Embryonic facial prominence (tissue), 1 donor: ENCODE data around the gene C22orf31.

Source experiments
- DNase-seq: peaks from one replicate; pipeline ENCODE4 v3.0.0-alpha.2; 2016; ENCODE audit errors: extremely low spot score

C22orf31 gene

DNA sequence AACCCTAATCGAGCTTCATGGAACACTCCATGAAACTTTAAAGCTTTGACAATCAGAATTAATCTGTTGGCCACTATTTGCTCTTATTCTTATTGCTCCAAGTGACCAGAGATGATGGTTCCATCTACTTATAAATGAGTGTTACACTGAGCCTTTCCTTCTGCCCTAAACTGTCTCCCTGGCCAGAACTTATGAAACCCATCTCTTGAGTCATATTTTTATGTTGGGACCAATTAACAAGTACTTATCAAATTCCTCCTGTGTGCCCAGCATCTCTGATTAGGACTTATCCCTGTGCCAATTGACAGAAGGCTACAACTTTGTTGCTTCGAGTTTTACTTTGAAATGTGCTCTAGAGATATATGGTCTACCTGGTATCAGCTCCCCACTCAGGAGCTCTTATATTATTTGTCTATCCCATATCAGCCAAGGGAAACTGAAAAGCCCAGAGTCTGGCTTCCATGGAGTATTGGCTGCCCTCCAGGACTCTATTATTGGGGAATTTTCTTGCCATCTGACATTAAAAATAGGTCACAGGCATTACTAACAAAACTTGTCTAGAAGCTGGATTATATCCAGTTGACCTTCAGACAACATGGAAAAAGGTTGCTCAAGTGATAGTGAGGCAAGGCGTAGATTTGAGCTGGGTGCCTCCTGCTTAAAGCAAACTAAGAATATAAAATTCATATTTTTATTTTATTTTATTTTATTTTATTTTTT, 20.0 kb upstream of the C22orf31 start:
- DNase-seq: no peak

DNA sequence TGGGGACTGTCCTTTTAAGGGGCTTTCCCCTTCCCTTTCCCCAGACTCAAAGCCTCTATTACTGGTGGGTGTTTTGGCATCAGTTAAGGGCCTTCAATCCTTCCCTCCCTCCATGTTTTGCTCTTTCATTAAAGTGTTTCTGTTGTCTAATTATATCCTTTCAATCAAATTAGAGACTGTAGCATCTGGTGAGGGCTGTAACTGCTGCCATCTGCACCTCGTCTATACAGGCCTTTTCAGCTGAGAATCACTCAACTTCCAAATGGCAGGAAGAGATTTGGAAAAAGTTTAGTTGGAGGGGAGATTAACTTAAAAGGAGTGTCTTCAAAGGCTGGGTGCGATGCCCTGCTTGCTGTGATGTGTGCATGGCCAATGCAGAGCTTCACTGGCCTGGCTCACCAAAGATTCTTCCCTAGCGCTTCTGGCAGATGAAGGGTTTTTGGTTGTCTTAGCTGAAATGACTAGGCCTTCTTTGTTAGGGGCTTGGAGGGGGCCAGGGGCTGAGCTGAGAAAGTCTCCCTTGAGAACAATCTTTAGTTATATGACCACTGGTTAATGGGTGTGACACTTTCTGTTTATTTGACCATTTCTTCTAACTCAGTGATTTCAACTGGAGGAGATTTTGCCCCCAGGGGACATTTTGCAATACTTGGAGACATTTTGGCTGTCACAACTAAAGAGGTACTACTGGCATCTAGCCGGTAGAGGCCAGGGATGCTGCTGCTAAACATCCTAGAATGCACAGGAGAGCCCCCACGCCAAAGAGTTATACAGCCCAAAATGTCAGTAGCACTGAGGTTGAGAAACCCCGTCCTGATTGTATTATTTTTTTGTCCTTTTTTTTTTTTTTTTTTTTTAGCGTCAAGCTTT, 18.7 kb upstream of the C22orf31 start:
- no peak for DNase-seq

DNA sequence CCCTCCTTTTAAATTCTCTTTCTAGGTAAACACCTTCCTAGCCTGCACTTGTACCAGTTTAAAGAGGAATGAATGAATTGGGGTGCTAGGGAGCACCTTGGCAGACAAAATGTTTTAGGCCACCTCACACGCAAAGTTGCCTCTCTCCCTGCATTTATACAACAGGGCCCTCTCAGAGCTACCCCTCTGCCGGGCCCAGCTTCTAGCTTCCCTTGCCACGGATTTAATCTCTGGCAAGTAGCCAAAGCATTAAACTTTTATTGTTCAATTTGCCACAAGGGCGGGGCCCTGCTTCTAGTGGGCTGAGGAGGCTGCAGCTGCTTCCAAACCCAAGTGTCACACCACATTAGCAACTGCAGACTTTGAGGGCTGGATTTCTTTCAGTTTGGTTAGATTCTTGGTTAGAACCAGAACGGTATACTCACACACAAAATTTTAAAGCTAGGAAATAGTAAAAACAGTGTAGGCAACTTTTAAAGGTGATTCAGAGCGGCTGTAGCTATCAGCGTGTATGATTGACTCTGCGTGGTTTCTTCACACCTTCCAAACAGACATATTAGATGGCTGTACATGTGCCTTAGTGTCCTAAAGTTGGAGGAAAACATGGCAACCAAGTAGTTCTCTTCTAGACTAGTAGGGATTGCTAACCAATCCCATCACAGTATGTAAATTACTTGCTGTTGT, 17.7 kb upstream of the C22orf31 start:
- peak; percentile 51 for DNase-seq

DNA sequence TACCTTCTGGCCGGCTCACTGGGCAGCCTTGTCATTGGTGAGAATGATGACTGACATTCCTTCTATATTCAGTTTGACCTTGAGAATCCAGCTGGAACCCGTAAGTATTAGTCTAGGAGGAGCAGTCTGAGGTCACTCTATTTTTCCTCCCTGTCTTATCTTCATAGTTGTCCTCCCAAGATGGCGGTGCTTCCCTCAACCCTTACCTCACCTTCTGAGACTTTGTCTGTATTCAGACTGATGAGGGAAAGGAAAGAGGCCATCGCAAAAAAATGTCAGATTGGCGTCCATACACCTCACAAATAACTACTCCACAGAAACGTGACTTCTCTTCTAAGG, 17.2 kb upstream of the C22orf31 start:
- no peak for DNase-seq

DNA sequence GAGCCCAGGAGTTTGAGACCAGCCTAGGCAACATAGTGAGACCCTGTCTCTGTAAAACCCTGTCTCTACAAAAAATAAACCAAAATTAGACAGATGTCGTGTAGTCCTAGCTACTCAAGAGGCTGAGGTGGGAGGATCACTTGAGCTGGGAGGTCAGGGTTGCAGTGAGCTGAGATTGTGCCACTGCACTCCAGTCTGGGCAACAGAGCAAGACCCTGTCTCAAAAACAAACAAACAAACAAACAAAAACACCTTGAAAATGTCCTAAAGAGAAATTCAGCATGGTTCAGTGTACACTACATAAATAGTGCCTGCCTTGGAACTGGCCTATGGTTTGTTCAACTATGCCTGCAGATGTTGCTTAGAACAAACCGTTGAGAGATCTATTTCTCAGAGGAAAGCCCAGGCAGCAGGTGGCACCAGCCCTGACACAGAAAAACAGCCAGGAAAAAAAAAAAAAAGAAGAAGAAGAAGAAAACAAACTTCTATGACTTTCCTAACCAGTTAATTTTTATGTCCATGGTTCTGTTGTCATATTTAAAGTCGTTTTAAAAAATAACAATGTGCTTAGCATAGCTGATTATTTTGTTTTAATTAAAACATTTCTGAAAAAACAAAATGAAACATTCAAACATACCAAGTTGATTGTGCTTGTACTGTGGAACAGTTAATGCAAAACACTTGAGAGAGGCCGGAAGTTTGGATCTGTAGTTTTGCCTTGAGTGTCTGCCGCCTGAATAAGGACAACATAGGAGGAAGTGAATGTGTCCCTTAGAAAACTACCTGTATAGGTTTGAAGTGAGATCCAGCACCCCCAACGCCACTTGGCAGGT, 16.6 kb upstream of the C22orf31 start:
- no peak for DNase-seq

DNA sequence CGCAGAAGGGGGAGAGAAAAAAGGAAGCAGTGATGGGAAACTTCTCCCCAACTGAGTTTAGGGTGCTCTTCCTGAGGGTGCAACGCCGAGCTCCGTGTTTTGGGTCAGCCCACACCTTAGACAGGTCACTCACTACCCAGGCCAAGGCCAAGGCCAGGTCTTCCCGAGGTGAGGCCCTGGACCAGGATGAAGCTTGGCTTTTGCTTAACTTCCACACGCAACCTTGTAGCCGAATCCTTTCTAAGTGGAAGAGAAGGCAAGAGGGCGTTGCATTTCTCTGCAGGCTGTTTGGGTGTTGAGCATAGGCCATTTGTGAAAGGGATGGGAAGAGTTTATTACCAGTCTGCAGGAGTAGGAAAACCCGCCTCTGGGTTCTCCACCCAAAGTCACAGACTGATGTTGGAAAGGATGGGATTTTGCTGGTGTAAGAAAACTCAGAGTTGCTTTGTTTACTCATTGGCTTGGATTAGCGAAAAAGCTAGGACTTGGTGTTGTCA, 12.7 kb upstream of the C22orf31 start:
- DNase-seq: no peak

DNA sequence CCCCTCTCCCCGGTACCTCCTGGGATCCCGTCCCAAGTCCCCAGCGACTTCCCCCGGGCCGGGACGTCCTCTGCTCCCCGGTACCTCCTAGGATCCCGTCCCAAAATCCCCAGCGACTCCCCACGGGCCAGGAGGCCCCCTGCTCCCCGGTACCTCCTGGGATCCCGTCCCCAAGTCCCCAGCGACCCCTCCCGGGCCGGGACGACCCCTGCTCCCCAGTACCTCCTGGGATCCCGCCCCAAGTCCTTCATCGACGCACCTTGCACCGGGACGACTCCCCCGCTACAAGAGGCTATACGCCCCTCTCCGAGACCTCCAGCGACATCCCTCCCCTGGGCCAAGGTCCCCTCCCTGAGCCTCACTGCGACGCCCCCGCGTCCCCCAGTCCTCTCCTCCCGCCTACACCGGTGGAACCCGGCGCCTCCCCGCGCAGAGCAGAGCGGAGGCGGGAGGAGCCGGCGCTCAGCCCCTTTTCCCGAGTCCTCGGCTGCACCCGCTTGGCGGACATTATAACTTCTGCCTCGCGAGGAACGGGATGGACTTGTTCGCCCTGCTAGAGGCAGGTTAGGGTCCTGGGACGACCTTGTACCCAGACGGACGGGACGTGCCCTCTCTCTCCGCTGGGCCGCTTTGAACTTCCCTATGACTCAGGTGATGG, 12.1 kb upstream of the C22orf31 start:
- no peak for DNase-seq

DNA sequence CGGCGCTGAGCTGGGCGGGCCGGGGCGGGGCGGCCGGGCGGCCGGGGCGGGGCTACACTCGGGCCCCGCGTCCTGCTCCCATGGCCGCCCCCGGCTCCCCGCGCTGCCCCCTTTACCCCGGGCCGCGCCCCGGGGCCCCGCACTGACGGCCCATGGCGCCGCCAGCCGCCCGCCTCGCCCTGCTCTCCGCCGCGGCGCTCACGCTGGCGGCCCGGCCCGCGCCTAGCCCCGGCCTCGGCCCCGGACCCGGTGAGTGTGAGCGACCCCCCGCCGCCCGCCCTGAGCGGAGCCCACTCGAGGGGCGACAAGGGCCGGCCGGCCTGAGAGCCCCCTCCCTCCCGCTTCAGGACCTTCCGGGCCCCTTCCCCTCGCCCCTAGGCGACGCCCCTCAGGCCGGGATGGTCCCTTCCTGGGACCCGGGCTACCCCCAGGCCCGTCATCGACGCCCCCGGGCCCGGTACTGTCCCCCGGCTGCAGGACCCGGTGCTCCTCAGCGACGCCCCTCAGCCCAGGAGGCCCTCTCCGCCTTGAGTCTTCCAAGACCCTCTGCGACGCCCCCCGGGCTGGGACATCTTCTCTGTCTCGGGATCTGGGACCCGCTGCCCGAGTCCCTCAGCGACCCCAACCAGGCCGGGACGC, 11.5 kb upstream of the C22orf31 start, which contains the start of gene KREMEN1:
KREMEN1 (plus strand) TSS at position 57 of the 639 bp plus-strand sequence; CDS start at position 153, 96 bp downstream.
- DNase-seq: no peak

DNA sequence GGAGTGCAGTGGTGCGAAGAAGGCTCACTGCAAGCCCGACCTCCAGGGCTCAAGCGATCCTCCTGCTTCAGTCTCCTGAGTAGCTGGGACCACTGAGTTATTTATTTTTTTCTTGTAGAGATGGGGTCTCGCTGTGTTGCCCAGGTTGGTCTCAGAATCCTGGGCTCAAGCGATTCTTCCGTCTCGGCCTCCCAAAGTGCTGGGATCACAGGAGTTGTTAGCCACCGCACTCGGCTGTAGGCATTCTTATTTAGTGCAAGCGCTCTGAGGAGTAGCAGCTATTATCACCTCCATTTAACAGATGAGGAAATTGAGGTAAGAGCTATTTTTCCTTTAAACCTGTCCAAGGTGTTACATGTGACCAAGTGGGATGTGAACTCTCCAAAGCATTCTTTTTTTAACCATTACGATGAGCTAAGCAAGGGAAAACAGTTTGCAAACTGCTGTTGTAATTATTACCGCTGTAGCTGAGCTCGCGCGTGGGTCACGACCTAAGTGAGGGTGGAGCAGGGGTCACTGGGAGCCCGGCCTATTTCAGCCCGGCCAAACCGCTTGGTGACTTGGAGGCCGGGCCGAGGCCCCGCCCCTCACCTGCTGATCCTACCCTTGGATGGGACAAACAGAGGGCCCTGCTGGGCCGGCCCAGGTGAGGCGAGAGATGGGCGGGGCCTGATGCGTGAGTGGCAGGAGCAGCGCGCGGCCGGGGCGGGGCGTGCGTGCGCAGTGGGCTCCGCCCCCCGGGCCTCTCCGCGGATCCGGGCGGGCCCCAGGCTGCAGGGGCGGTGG, 10.8 kb upstream of the C22orf31 start:
- peak; percentile 55 for DNase-seq

DNA sequence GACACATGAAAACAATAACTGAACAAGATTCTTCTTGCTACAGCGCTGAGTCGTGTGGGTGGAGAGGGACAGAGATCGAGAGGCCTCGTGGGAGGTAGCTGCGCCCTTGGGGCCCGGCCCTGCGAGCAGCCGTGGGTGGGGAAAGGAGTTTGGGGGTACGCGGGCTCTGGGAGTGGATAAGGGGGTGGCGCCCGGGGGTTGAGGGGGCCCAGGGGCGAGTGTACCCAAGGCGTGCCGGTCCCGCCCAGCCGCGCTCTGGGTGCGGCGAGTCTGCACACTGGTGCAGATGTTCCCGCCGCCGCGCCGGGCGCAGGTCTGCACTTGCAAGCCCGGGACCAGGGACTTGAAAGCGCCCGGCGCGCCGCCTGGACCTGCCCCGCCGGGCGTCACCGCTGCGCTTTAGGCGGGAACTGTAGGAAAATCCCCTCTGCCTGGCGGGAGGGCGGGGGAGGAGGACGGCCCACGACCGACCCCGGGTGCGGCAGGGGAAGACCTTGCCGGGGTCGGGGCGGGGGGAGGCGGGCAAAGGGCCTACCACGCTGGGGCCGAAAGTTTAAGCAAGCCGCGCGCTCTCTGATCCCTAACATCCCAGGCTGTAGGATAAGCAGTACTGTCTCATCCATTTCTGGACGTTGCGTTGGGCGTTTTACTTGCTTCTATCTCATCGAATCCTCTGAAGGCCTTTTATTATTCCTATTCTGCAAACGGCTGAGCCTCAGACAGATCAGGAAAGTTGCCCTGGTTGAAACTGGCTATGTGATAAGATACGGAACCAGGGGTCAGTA, 9.8 kb upstream of the C22orf31 start:
- no peak for DNase-seq

DNA sequence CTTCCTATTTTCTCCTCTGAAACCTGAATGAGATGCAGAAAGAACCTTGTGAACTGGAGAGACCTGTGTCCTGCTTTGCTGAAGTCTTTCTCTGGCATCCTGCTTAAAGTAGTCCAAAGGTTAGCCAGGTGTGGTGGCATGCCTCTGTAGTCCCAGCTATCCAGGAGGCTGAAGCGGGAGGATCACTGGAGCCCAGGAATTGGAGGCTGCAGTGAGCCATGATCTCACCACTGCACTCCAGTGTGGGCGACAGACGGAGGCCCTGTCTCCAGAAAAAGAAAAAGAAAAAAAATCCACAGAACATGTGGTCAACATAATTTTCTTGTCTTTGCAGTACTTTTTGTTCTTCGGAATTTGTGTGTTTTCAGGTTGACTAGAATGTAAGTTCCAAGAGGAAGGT, 8.9 kb upstream of the C22orf31 start:
- DNase-seq: no peak

DNA sequence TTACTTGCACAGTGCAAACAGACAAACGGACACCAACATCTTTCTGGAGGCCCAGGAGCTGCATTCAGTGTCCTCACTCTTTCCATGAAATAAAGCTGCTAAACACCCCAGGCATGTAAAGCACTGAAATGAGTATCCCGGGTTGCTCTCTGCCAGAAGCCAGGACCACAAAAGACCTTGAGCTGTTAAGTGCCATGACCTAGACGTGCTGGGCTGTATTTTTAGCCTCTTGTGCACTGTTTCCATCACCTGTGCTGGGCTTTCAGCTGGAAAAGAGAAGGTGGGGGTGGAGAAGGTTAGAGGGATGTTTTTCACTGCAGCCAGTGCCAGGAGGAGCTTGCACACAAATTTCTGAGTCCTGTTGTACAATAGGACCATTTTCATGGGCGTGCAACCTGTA, 7.8 kb upstream of the C22orf31 start:
- DNase-seq: no peak

DNA sequence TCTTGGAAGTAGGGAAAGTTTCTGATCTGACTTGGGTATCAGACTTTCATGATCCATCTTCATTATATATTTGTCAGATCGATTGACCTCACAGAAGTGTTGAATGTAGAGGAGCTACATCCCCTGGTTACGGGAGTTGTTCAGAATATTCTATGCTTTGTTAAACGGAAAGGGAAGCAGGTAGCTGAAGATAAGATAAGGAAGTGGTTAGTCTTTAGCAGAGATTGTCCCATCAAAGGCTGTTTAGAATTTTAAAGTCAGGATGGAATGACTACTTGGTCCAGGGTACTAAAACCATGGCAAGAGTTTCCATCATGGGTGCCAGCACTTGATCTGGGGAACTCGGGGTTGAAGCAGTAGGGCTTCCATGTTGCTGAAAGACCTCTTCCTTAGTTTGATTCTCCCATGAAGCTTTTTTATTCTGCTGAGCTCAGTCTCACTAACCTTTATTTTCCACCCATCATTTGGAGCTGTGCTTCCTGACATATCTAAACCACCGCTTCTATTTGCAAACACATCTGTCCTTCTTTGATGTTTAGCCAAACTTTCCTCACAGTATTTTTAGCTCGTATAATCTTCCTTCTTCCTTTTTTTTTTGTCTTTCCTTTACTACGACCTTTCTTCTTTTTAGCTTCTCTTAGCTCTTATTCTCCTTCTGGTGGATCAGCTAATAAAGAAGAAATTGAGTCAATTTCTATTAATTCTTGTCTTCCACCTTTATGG, 4.0 kb upstream of the C22orf31 start:
- DNase-seq: no peak

DNA sequence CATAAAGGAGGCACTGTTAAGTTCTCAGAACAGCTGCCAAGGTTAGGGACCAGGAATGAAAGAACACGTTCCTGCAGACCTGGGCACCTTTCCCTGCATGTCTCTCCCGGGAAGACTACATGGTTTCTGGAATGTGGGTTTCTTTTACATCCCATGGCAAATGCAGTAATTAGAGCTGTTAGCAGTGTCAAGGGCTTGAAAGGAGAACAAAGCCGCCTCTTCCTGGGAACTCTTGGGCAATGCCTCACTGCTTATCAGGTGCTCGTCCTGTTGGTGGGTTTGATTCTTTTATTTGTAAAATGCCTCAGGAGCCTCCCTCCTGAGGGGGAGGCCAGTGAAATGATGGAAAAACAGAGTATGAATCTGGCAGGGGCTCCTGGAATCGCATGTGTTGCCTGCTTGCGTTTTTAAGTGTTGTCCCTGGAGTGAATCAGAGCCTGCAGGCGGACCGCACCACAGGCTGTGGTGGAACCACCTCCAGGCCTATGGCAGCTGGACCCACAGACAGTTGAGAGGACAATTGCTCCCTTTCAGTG, 723 bp upstream of the C22orf31 start:
- no peak for DNase-seq

DNA sequence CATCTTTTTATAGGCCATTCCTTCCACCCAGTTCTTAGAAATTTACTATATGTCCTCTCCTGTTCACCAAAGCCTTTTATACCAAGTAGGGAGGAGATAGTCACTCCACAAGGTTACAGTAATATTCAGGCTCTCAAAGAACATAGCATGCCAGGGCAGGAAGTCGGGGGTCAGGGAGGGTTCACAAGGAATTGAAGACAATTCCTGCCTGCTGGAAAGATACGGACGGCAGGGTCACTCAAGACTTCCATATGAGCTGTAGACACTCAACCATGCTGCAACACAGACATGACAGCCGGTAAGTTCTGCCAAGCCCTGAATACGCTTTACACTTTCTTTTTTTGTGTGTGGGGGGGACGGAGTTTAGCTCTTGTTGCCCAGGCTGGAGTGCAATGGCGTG, 700 bp downstream of the C22orf31 start:
- no peak for DNase-seq

DNA sequence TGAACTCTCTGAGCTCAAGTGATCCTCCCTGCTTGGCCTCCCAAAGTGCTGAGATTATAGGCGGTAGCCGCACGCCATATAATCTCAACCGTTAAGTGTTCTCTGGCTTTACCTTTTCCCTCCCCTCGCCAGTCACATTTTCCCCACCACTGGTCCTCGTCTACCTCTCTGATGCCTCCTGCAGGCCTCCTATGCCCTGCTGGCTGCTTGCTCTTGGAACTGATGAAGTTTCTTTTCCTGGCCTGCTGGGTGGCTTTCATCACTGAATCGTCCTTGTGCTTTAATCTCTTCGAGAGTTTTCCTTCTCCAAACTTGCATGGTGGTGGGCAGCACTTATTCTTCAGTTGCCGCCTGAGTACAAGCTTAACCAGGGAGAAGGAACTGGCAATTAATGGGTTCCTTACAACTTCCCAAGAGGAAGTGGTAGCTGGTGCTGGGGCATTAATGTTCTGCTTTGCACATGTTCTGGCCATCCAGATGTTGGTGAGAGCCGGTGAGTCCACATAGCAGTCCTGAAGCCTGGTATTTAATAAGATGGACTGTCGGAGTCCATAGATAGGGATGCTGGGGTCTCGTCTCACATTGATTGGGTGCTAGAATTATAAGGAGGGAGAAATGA, 1.3 kb downstream of the C22orf31 start:
- no peak for DNase-seq

DNA sequence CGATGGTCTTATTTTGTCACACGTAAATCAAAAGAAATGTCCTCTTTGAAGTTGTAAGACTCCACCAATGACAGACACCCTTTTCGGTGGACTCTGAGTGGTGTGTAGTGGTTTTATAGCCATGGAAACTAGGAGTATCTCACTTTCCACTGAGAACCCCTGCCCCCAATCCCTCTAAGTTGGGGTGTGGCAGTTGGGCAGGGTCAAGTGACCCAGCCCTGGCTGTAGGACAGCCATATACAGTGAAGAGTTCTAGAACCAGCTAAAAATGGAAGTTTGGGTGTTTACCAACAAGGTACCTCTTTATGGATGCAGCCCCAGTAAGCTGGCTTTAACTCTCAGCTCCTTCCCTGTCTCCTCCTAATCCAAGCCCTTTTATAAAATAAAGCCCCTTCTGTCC, 5.2 kb downstream of the C22orf31 start:
- DNase-seq: no peak
